Fibroblast of villous mesenchyme (primary cell): Measurements from ENCODE around the gene CAND2. TPM values are rescaled to one million over a fixed set of nuclear protein-coding genes. Genes with fewer than 3 reads are reported as not detected.
"Not testable (repeated sequence)": the region's sequence is repeated elsewhere in the genome, so short reads cannot be mapped to it uniquely, and the experiment has no call there.

Experiments
- DNase-seq: peaks from one replicate; pipeline ENCODE4 v3.0.0-alpha.2; 2010; ENCODE audit warnings: low read depth
- H3K4me3 ChIP-seq: 2 replicates; pipeline ENCODE4 v1.5.1; 2011; ENCODE audit warnings: low read depth, mild to moderate bottlenecking, low read length
- total RNA-seq: library from RNA; depleted of rRNA; stranded (reverse); fragments of >200 nt; gene quantifications from 2 replicates; pipeline ENCODE4 v1.2.3, GENCODE V29; 2012
- TF ChIP-seq, protein P1 (sequence below): IDR thresholded peaks from 2 replicates; pipeline ENCODE4 v1.5.1; 2012; ENCODE audit warnings: low read depth, mild to moderate bottlenecking, low read length; ENCODE audit not compliant: insufficient read depth

CAND2 gene
- total RNA-seq, 1 donor: 4.7 TPM

DNA sequence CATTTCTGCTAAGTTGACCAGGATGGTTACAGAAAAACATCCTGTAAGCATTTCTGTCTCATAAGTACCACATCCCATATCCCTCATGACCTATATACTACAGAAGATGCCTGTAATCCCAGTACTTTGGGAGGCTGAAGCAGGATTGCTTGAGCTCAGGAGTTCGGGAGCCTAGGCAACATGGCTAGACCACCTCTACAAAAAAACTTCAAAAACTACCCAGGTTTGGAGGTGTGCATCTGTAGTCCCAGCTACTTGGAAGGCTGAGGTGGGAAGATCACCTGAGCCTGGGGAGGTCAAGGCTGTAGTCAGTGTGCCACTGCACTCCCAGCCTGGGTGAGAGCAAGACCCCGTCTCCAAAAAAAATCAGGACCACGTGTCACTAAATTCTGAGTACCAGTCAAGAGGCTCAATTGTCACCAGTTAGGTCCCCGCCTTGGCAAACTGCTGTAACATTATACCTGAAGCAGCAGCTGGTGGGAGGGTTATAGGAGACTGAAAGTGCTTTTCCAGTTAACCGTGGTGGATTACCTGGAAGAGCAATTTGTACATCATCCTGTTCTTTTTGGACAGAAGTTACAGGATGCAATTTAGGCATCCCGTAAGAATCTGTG lies 38.7 kb downstream of the CAND2 start:
- H3K4me3 ChIP-seq: no peak overlapping the region
- TF ChIP-seq, protein P1, sequence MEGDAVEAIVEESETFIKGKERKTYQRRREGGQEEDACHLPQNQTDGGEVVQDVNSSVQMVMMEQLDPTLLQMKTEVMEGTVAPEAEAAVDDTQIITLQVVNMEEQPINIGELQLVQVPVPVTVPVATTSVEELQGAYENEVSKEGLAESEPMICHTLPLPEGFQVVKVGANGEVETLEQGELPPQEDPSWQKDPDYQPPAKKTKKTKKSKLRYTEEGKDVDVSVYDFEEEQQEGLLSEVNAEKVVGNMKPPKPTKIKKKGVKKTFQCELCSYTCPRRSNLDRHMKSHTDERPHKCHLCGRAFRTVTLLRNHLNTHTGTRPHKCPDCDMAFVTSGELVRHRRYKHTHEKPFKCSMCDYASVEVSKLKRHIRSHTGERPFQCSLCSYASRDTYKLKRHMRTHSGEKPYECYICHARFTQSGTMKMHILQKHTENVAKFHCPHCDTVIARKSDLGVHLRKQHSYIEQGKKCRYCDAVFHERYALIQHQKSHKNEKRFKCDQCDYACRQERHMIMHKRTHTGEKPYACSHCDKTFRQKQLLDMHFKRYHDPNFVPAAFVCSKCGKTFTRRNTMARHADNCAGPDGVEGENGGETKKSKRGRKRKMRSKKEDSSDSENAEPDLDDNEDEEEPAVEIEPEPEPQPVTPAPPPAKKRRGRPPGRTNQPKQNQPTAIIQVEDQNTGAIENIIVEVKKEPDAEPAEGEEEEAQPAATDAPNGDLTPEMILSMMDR: no peak
- DNase-seq: no peak

DNA sequence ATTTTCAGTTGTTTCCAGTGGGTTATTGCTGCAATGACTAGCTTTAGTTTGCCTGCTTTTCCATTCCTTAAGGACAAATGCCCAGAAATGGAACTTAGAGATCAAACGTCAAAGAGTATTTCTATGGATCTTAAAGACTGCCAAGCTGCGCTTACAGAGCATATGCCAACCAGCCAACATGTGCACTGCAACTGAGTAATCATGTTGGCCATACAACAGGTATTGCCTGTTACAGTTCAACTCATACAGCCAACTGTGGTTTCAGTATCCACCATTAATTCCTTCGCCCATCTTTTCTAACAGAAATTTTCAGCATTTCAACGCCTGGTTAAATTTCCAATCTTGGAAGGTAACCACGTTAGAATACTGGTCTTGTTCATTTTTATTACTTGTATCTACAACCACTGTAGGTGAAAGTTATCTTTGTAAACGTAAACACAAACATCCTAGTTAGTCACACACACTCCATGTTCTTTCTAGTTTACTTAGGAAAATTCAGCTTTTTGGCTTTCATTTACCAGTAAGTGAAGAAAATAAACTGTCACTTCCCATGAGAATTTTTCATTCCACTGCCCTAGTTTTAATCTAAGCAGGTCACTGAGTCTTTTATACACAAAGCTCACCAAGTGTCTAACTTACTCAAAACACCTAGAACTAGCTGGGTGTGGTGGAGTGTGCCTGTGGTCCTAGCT lies 41.0 kb downstream of the CAND2 start:
- DNase-seq: no peak
- TF ChIP-seq, protein P1: no peak
- H3K4me3 ChIP-seq: no peak overlapping the region

DNA sequence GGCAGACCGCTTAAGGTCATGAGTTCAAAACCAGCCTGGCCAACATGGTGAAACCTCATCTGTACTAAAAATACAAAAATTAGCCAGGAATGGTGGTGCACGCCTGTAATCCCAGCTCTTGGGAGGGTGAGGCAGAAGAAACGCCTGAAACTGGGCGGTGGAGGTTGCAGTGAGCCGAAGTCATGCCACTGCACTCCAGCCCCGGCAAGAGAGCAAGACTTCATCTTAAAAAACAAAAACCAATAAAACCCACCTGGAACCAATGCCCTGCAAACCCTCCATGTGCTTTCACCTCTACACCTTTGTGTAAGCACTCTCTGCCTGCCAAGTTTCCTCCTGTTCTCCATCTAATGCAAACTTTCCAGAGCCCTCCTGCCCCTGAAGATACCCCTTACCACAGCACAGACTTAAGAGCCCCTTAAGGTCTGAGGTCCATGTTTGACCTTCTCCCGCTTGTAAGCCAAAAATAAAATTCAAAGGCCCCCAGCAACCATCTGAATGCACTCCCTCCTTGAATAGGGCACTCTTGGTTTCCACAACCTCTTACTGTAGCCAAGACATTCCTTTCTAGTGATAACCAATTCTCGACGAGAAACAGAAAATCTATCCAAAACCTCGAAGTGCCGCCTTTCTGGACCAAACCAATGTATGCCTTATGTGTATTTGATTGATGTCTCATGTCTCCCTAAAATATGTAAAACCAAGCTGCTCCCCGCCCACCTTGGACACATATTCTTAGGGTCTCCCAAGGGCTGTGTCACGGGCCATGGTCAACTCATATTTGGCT lies 41.9 kb downstream of the CAND2 start:
- TF ChIP-seq, protein P1: no peak
- DNase-seq: no peak
- no peak overlapping the region for H3K4me3 ChIP-seq

DNA sequence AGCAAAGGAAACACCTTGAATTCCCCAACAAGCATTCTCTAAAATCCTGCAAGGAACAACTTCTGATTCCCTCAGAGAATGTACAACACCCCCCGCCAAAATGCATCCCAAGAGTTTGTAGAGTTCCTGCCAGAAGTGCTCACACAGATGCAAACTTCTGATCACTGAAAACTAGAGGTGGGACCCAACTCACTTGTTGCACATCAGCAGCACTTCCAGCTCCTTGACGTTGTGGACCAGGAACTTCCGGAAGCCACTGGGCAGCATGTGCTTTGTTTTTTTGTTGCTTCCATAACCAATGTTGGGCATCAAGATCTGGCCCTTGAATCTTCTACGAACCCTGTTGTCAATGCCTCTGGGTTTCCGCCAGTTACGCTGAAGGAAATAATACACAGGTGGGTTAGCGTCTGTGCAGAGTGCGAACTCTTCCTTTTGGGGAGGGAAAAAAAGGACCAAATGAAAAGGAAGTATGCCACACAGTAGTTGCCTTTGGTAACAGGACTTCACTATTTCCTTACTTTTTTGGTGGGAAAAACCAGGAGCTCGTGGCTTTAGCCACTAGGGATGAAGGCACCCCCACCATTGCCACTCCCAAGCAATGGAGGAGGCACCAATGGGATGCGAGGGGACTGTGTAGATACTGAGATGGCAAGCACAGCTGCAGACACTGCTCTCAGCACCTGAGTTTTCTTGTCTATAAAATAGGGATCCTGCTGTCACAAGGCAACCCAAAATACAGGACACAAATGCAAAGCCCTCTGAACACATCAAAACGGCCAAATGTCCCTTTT lies 42.9 kb downstream of the CAND2 start:
- peak overlapping the region; percentile 89 for H3K4me3 ChIP-seq
- TF ChIP-seq, protein P1: no peak
- no peak for DNase-seq

DNA sequence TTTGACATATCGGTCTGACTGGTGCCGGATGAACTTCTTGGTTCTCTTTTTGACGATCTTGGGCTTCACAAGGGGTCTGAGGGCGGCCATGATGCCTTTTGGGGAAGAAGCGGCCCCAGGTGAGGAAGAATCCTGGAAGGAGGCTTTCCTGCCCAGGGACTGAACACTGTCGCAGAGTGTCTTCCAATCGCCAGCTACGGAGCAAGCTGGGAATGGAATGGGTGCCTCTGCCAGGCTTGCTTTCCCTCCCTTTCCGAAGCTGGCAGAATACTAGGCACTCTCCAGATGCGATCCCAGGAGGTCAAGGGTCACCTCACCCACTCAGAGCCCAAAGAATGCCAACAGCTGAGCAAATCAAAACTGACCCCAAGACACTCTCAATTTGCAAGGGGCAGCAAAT lies 43.7 kb downstream of the CAND2 start:
- H3K4me3 ChIP-seq: peak overlapping the region; percentile 89
- DNase-seq: not testable (repeated sequence)

DNA sequence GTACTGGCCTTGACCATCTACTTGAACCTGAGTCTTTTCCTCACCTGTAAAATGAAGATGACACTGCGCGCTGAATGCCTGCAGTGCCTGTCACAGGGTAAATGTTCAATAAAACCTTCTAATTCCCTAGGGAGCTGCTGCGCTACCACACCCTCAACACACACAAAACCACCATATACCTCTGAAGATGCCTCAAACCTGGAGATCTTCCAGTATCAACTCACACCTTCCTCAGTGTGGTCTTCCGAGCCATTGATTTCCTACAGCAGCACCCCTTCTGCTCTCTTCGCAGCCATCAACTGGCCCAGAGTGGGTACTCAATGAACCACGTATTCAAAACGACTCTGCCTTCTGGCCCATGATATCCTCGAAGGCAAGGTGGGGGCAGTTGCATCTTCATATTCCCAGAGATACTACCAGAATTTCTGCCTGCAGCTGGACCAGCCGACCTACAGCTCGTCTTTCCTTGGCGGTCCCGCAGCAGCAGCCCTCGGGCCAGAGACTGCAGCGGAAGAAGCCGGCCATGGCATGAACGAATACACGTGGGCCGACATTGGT lies 44.2 kb downstream of the CAND2 start:
- peak; percentile 42 for DNase-seq
- H3K4me3 ChIP-seq: peak overlapping the region; percentile 89
- TF ChIP-seq, protein P1: no peak
